Posterior vena cava (tissue), 2 donors: ENCODE results near the gene C1orf21. TPM values are rescaled to one million over a fixed set of nuclear protein-coding genes. Genes with fewer than 3 reads are reported as not detected.
A peak's percentile ranks its signal among the peaks of the same experiment; 100 is the strongest.
"Not testable (repeated sequence)": the region's sequence is repeated elsewhere in the genome, so short reads cannot be mapped to it uniquely, and the experiment has no call there.

Source experiments
- DNase-seq: peaks from one replicate; pipeline ENCODE4 v3.0.0-alpha.2; 2020; ENCODE audit warnings: low spot score
- intact Hi-C, 2 donors: fragments of 100-400 bp; cut with DNase I; formaldehyde crosslinking; loops; one replicate each; pipeline versions ENCODE4 v1.14.1 to v1.14.2; 2022 to 2023
- total RNA-seq, 2 donors: library from RNA; stranded (reverse); fragmentation: NEBNext Ultra II Directional; extraction: Animal tissue kit (Norgen Biotek cat#: 25700); gene quantifications; one replicate each; pipeline ENCODE4 v1.2.1, GENCODE V29; 2021
- donor health status: DM: yes; HTN: yes; CAD: no.
- donor health status: DM: yes; HTN: yes; CAD: no.

Gene C1orf21
- total RNA-seq, 2 donors from 2014 or later: 64.5 to 69.3 TPM

DNA sequence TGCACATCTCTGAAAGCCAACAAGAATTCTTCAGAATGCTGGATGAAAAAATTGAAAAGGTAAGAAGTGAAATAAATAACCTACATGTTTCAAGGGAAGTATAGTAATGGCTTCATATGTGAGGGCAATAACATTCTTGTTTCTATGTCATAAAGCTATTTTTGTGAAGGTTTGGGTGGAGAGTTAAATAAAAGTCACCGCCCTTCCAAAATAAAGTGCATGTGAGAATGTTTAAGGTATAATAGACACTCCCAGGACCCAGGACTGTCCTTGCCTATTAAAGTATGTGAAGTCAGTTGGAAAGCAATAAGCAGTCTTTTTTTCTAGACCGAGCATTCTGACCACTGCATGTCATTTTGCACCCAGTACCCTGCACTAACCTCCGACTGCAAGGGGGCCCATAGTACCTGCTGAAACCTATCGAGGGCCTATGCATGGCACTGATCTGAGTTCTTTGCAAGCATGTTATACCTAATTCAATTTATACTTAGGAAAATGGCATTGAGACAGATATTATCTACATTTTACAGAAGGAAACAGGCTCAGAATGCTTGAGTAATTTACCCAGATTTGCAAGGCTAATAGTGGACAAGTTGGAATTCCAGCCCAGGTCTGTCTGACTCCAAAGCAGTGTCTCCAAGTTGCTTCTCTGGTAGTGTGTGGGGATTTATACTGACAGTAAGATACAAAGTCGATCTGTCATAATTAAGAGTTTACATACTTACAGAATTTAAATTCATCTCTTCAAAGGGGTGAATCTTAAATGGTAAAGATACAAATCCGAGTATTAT lies 211.8 kb downstream of the C1orf21 start:
- intact Hi-C loops: no loop called here

GRCh38 chr1:184604152-184604900 lies 217.5 kb downstream of the C1orf21 start:
- no peak for DNase-seq
- intact Hi-C loops: no loop called here

More for the DNA sequence above, 211.8 kb downstream of the C1orf21 start:
- no peak for DNase-seq

- no peak for DNase-seq
- intact Hi-C loops: no loop called here
Observed at GRCh38 chr1:184605941-184606340, 219.1 kb downstream of the C1orf21 start.

- intact Hi-C loops: no loop called here
- no peak for DNase-seq
Observed at GRCh38 chr1:184606786-184607185, 220.0 kb downstream of the C1orf21 start.

DNA sequence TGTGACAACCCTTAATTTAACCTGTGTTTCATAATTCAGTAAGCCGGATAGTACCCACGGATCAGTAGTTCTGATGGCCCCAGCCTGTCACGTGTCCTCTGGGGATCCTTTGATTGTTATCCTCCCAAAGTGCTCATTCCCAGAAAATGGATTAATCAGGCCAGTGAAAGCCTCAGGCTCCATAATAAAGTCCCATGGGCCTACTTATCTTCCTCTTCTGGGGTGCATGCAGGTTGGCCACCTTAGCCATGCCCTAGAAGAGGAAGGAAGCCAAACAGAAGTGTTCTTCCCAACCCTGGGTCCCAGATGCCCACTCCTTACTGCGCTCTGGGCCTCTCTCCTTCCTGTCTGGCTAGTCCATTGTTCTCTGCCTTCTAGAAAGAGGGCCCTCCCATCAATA lies 221.8 kb downstream of the C1orf21 start:
- DNase-seq: no peak
- intact Hi-C loops: no loop called here

DNA sequence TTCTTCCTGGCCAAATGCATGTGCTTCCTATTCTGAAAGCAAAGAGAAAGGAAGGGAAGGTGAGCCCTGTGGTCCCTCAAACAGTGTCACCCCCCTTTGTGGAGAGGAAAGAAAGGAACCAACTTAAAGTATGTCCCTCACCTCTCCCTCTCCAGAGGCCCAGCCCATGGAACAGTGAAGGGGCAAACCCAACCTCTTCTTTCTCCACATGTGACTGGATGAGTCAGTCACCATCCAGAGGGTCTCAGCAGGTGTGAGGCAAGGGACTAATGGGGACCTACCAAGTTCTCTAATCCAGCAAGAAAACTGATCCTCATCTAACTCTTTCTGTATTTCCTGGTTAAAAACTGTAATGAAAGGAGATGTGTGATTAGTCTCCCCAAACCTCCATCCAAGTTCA lies 222.2 kb downstream of the C1orf21 start:
- DNase-seq: no peak
- intact Hi-C loops: no loop called here

GRCh38 chr1:184610876-184611595 lies 224.2 kb downstream of the C1orf21 start:
- intact Hi-C loops: no loop called here
- DNase-seq: no peak

- intact Hi-C loops, DNase-seq: not testable (repeated sequence)
Observed at GRCh38 chr1:184612229-184612628, 225.4 kb downstream of the C1orf21 start.

GRCh38 chr1:184614667-184615066 lies 227.8 kb downstream of the C1orf21 start:
- DNase-seq: no peak
- intact Hi-C loops: no loop called here

DNA sequence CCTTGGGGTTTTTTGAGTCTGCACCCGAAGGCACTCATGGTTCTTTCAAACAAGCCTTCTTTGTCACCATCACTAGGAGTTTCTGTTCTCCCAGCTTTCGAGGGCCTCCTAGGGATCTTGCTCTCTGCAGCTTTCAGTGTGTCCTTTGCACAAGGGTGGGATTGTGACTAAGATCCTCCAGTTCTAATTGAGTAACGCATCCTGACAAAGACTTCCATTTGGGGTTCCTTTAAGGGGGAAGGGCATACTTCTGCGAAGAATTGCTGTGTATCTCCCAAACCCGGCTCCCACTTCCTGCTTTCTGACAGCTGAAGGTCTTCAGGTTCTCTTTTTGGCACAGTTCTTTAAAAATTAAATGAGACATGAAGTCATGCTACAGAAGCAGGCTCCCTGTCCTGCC lies 228.5 kb downstream of the C1orf21 start:
- intact Hi-C loops: no loop called here

GRCh38 chr1:184616504-184616903 lies 229.7 kb downstream of the C1orf21 start:
- no peak for DNase-seq
- intact Hi-C loops: no loop called here

More for the DNA sequence above, 228.5 kb downstream of the C1orf21 start:
- DNase-seq: no peak

- intact Hi-C loops: no loop called here
- no peak for DNase-seq
Observed at GRCh38 chr1:184617433-184618029, 230.7 kb downstream of the C1orf21 start.

DNA sequence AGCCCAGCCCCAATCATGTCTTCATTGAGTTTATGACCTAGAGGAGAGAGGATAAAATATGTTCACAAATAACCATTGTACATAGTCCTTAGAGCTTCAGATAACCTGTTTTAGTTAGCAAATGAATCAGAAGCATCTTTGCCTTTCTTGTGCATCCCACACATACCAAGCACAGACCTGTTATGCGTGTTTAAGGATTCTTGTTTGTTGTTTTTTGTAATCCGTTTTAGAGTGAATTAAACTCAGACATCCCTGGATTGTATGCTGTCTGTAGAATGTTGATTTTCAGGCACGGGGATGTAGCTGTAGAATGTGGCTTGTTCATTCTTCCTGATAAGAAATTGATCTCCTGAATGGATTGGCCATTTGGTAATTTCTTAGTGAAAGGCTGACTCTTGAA lies 232.0 kb downstream of the C1orf21 start:
- DNase-seq: no peak
- intact Hi-C loops: no loop called here

- intact Hi-C loops: no loop called here
- no peak for DNase-seq
Observed at GRCh38 chr1:184620469-184620868, 233.6 kb downstream of the C1orf21 start.

DNA sequence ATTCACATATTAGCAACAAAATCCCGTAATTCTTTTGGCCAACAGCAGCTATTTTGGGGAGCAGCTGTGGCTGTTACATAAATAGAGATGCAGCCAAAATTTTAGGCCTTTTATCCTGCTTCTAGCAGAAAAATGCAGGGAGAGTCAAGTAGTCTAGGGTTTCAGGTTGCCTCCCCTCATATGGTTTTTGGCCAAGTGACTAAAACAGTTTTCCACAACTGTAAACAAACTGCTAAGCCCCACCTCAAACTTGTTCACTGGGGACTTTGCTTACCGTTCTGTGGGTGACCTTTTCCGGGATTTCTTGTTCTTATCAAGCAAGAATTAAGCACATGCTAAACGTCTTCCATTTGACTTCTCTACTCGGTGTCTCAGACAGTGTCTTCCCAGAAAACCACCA lies 234.4 kb downstream of the C1orf21 start:
- intact Hi-C loops: no loop called here
- no peak for DNase-seq

DNA sequence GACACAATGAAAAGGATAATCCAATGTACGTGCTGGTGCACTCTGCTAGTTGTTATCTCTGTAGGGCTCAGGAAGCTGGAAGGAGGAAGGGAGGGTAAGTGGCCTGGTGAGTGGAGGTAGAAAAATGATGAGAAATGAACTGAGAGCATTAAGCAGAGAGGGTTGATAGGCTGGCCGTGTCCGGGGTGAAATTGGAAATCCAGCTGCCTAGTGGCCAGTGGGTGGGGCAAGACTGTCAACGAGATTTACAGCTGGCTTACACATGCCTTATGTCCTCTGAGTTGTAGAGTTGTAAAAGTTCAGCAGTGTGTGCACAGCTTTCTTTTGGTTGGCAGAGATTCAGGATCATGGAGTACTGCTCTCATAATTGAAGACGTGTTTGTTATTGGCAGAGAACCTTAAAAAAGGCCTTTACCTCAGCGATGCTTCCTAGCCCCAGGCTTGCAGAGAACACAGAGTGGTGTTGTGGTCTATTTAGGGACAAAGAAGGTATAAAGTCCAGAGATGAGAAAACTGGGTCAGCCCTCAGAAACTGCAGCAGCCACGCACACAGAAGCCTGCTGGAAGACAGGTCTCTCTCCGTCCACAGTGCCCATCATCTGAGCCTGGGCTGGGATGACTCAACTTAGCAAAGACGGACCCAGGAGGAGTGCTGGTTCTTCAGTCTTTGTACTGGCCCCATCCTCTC lies 235.5 kb downstream of the C1orf21 start:
- intact Hi-C loops: no loop called here

GRCh38 chr1:184623404-184623803 lies 236.6 kb downstream of the C1orf21 start:
- no peak for DNase-seq
- intact Hi-C loops: no loop called here

More for the DNA sequence above, 235.5 kb downstream of the C1orf21 start:
- peak; percentile 92 for DNase-seq

DNA sequence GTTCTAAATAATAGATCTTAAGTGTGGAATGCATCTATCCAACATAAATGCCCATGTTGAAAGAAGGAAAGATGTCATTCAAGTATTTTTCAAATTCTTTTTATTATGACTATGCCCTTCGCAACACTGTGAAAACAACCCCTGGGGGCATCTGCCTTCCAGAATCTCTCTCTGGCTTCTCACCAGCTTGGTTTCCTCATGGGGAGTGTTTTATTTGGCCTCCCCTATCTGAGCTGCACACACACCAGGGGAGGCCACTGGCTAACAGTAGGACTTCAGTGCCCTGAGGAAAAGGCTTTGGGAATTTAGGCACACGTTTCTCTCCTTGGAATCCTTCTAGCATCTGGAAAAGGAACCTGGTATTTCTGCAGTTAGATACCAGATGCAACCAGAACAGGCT lies 237.2 kb downstream of the C1orf21 start:
- intact Hi-C loops: no loop called here
- DNase-seq: no peak

DNA sequence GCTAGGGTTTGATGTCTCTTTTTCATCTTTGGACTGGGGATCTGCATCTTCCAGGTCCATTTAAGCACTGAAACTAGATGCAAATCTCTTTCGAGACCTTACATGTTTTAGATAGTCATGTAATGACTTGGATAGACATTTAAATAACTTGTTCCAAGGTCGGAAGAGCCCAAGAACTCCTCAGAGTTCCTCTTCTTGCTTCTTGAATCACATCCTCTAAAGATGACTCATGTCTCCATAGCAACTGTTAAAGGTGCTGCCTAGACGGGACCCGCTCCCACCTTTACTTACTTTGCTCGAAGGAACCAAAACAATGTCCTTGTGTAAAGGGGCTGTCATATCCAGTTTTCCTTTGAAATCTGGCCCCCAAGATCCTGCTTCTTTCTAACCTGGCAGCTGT lies 237.8 kb downstream of the C1orf21 start:
- intact Hi-C loops: no loop called here
- no peak for DNase-seq
